CMK (cell line): ENCODE results near the gene PGS1.

Source experiments
- DNase-seq: peaks from one replicate; pipeline ENCODE4 v3.0.0-alpha.2; 2010; ENCODE audit warnings: low read depth

Gene PGS1

DNA sequence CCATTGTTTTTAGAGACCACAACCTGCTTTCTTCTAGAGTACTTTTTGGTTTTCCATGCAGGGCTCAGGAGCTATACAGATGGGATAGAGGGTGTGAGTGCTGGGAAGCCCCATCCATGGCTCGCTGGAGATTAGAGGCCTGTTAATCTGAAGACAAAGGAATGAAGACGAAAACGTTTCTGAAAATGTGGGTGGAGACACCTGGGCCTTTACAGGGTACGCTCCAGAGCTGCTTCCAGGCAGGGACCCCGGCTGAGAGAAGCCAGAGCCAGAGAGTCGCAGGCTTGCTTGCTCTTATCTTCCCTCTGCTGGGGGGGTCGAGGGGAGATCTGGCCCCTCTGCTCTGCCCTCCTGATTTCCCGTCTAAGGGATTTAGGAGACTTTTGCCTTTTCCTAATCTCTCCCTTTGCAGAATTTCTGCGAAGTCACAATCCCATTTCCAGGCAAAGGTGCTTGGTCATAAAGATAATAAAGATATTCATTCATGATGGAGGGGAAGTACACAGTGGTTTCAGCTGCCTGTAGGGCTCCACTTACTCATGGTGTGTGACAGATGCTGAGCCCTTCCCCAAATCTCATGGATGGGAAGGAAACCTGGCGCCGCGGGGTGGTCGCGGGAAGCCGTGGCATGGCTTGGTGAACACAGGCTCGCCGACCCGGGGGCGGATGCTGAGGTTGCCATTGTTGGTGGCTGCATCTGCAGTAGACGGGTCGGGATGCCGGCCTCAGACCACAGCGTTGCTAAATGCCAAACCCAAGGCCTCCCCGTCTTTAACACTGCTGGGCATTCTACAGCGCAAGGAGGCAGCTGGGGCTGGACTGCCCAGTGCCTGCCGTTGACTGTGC, 13.8 kb upstream of the PGS1 start:
- no peak for DNase-seq

- no peak for DNase-seq
These were observed 12.8 kb upstream of the PGS1 start for GRCh38 chr17:78365561-78366108.

GRCh38 chr17:78366109-78366848, 12.2 kb upstream of the PGS1 start:
- DNase-seq: no peak

DNA sequence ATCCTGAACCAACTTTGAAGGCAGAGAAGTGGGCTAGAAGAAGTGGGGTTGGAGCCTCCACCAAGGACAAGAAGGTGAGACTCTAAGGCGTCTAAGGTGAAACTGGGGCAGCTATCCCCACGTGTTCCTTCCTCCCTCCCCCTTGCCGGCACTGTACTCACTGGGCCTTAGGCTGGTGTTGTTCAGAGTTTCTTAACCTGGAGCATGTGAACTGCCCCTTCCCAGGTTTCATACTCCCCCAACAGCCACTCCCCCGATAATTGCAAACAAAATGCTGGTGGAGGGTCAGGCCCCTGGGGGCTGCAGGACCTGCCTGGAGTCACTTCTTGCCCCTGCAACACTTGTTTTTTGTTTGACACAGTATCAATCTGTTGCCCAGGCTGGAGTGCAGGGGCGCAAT, 11.3 kb upstream of the PGS1 start:
- DNase-seq: no peak

- DNase-seq: no peak
These were observed 10.1 kb upstream of the PGS1 start for GRCh38 chr17:78368348-78368747.

GRCh38 chr17:78368854-78369495, 9.5 kb upstream of the PGS1 start:
- DNase-seq: no peak

DNA sequence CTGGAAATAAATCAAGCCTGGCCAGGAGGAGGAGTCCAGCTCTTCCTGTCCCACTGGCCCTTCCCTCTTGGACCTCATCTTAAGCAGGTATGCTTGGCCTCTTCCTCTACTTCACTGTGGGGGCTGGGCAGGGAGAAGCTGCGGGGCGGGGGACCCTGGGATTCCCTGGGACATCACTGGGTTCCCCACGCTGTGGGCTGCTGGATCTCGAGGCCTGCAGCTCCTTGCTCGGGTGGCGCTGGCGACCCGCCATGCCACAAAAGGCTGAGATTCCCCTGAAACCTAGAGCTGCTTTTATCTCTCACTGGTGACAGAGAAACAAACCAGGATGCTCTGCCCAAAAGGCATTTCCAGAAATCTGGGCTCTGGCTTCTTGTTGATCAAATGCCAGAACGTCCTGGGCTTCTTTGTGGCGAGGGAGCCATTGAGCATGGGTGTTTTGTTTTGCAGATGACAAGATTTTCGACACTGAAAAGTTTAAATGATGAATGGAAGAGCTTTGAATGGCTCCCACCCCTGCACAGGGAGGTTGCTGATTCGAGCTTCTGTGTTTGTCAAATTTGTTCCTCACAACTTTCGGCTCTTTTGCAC, 8.6 kb upstream of the PGS1 start:
- DNase-seq: no peak

GRCh38 chr17:78371056-78371455, 7.4 kb upstream of the PGS1 start:
- DNase-seq: no peak

DNA sequence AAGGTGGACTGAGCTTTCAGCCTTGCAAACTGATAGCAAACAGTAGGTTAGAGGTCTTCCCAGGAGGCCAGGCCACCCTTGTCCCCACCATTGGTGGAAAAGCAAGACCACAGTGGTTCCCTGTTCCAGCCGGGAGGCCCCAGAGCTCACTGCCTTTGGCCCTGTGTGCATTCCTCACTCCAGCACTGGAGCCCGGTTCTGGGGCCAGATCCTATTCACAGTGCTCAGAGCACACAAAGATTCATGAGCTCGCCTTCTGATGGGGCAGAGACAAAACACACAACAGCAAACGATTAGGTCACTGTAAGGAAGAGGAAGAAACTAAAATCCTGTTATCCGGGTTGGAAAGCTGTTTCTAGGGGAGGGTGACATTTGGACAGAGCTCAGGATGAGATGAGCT, 5.6 kb upstream of the PGS1 start:
- no peak for DNase-seq

DNA sequence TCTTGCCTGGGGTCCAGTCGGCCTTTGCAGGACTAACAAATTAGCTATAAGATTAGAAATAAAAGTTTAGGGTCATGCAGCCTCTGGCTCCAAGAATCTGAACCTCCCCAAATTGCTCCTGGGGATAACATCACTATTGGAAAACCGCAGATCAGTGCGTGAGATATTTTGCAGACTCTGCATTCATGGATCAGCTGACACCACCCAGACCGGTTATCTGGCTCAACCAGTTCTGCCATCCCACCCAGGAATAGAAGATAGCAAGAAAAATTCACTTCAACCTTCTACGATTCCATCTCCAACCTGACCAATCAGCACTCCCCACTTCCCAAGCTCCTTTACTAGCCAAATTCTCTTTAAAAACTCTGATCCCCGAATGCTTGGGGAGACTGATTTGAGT, 4.3 kb upstream of the PGS1 start:
- DNase-seq: no peak

DNA sequence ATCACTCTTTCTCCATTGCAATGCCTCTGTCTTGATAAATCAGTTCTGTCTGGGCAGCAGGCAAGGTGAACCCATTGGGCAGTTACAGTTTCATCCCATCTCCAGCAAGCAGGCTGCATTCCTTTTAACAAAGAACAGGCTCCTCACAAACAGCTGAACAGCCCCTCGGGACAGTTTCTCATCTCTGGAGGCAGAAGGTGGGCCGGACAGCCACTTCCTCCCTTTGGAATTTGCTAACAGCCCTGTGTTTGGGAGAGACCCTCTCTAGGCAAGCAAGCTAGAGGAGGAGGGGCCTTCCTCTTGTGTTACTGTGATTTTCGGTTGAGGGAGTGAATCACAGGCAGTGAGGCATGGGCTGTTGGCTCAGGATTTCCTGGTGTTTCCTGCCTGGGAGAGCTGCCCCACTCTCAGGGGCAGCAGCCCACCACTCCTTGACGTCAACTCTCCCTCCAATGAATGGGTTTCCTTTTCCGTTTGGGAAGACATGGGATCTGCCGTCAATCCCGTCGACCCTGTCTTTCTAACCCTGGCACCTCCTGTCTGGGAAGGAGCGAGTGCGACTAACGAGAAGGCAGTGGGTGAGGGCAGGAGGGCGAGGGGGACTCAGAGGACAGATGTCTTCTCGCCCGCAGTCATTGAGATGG, 3.7 kb upstream of the PGS1 start:
- DNase-seq: no peak

GRCh38 chr17:78375401-78376151, 2.9 kb upstream of the PGS1 start:
- DNase-seq: no peak

DNA sequence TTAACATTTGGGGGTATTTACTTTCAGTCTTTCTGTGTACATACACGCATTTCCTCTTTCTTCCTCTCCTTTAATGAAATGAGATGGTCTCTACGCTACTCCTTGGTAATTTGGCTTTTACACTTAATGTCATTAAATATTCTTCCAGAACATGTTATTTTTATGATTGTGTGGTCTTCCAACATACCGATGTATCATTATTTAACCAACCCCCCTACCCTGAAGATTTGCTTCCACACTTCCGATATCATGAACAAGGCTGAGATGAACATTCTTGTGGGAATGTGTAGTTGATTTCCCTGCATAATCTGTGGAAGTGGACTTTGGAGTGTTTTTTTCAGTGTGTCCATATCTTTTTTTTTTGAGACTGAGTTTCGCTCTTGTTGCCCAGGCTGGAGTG, 2.3 kb upstream of the PGS1 start:
- no peak for DNase-seq

GRCh38 chr17:78377858-78378224, 608 bp upstream of the PGS1 start:
- no peak for DNase-seq

- no peak for DNase-seq
These were observed 662 bp downstream of the PGS1 start for GRCh38 chr17:78379131-78379491.

- DNase-seq: no peak
These were observed 1.9 kb downstream of the PGS1 start for GRCh38 chr17:78380370-78380769.

DNA sequence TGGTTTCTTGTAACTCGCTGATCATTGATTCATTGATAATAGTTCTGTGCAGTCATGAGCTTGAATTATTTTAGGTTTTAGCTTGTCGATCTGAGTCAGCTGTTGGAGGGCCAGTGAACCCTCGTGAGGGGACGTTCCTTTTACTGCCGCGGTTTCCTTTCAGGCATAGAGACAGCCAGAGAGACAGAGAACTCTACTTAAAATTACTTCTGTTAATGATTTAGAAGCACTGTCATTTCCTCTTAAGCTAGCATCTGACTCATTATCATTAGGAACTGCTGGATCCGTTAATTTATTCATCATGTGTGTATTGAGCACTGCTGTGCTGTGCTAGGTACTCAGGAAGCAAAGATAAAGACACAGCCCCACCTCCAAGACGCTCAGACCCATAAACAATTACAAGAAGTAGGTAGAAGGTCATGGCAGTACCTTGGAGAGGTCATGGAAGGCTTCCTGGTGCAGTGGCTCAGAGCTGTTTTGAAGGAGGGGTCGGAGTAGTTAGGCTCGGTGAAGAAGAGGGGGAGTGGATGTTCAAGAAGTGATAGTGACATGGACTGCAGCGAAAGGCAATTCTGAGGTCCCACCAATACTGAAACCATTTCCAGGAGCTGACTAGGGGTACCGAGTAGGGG, 3.3 kb downstream of the PGS1 start:
- no peak for DNase-seq

- DNase-seq: no peak
These were observed 5.4 kb downstream of the PGS1 start for GRCh38 chr17:78383725-78384471.

DNA sequence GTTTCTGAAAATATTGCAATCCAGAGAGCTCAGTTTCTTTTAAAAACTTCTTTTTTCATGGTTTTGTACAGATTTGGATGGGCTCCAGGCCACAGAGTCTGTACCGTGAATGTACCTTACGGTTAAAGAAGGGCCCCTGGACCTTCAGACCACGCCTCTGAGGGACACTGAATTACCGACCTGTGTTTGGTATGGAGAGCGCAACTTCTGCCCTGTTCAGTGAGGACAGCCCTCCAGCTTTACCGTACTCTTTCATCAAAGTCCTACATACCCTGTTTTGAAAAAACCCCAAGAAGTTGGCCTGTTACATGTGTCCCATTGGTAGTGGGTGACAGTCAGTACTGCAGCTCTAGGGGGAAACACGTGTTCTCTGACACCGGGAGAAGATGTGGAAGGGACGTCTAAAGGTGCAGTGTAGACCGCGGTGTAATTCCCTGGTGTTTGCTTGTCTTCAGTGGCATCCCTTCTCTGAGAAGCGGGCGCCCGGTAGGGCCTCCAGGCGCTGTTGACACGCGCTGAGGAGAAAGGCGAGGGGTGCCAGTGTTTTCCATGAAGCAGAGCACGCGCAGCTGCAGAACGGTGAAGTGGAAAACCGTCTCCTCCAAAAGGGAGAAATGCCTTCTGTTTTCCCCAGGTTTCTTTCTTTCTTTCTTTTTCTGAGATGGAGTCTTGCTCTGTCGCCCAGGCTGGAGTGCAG, 6.2 kb downstream of the PGS1 start:
- DNase-seq: no peak
